Measurements from ENCODE around the gene DTX1. TPM values are rescaled to one million over a fixed set of nuclear protein-coding genes. Genes with fewer than 3 reads are reported as not detected.
"Not testable (repeated sequence)": the region's sequence is repeated elsewhere in the genome, so short reads cannot be mapped to it uniquely, and the experiment has no call there.

DTX1 gene
- total RNA-seq, 2 experiments from 2014 or later: 11.0 to 12.4 TPM

DNA sequence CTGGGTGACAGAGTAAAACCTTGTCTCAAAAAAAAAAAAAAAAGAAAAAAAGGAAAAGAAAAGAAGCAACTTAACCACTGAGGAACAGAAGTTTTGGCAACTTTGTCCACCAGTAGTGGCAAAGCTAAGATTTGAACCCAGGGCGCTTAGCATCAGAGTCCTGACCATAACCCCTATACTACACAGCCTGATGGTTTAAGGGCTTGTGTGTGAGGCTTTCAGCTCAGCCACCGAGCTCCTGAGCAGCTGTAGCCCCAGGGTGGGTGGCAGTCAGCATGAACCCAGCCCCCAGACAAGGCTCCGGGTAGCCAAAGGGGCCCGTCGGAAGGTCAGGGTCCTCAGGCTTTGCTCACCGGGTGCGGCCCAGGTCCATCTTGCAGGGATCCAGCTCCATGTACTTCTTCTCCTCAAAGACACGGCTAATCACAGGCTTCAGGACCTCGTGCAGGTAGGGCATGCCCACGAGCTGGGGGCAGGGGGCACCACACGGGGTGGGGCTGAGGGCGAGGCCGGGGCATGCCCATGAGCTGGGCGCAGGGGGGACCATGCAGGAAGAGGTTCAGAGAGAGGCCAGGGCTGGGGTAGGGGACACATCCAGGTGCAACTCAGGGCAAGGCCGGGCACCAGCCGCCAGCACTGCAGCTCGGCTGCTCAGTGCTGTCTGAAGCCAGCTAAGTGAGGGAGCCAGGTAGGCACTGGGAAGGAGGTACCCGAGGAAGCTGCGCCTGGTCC lies 58.1 kb downstream of the DTX1 start:
- CTCF ChIA-PET: interaction anchor here (0.6 to 0.8 kb wide), 2 partner anchors 19 to 39 kb away, joined by 3 to 4 read pairs; no protein-coding TSS in a partner anchor
- H3K27ac Mint-ChIP-seq: no peak overlapping the region
- intact Hi-C loops (cut with micrococcal nuclease): no loop called here

GRCh38 chr12:113115455-113116126 lies 59.1 kb downstream of the DTX1 start:
- Mint-ChIP-seq H3K36me3 (no peaks in the 10 kb centered on the region), H3K27me3 (no peaks in the 10 kb centered on the region), H3K4me1 (ENCODE audit: low read depth) (no peaks in the 10 kb centered on the region), H3K9me3 (no peaks in the 10 kb centered on the region), H3K4me3 (no peak overlapping the region), H3K27ac (no peak overlapping the region)
- intact Hi-C loops (cut with micrococcal nuclease): no loop called here
- CTCF ChIA-PET: no interaction called here
- DNase-seq: no peak
- POLR2A ChIA-PET: no interaction called here

More for the DNA sequence above, 58.1 kb downstream of the DTX1 start:
- Mint-ChIP-seq H3K36me3 (no peaks in the 10 kb centered on the region), H3K27me3 (no peaks in the 10 kb centered on the region), H3K4me1 (ENCODE audit: low read depth) (peaks cover 4% of the 10 kb centered on the region), H3K4me3 (no peak overlapping the region), H3K9me3 (no peaks in the 10 kb centered on the region)
- no peak for DNase-seq
- POLR2A ChIA-PET: no interaction called here

GRCh38 chr12:113116875-113117274 lies 60.3 kb downstream of the DTX1 start:
- Mint-ChIP-seq H3K4me1 (ENCODE audit: low read depth) (no peaks in the 10 kb centered on the region), H3K36me3 (no peaks in the 10 kb centered on the region), H3K4me3 (no peak overlapping the region), H3K9me3 (no peaks in the 10 kb centered on the region), H3K27ac (no peak overlapping the region), H3K27me3 (no peaks in the 10 kb centered on the region)
- ChIA-PET CTCF (interaction anchor here (1.4 kb wide), 1 partner anchor 19 kb away, joined by 4 read pairs; no protein-coding TSS in a partner anchor), POLR2A (no interaction called here)
- no peak for DNase-seq
- intact Hi-C loops (cut with micrococcal nuclease): no loop called here

DNA sequence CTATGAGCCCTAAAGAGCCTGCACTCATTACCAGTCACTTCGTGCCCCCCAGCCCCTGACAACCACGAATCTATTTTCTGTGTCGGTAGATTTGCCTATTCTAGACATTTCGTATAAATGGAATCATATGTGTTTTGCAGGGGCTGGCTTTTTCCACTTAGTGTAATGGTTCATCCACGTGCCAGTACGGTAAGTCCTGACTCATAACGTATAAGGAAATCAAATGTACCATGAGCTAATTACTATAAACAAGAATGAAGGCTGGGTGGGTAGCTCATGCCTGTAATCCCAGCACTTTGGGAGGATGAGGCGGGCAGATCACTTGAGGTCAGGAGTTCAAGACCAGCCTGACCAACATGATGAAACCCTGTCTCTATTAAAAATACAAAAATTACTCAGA lies 61.2 kb downstream of the DTX1 start:
- H3K27me3 Mint-ChIP-seq; H3K27ac Mint-ChIP-seq; POLR2A ChIA-PET; H3K36me3 Mint-ChIP-seq; H3K4me1 Mint-ChIP-seq (ENCODE audit: low read depth); H3K4me3 Mint-ChIP-seq; DNase-seq; H3K9me3 Mint-ChIP-seq; intact Hi-C loops (cut with micrococcal nuclease): not testable (repeated sequence)
- CTCF ChIA-PET: interaction anchor here (1.4 kb wide), 1 partner anchor 19 kb away, joined by 4 read pairs; no protein-coding TSS in a partner anchor

DNA sequence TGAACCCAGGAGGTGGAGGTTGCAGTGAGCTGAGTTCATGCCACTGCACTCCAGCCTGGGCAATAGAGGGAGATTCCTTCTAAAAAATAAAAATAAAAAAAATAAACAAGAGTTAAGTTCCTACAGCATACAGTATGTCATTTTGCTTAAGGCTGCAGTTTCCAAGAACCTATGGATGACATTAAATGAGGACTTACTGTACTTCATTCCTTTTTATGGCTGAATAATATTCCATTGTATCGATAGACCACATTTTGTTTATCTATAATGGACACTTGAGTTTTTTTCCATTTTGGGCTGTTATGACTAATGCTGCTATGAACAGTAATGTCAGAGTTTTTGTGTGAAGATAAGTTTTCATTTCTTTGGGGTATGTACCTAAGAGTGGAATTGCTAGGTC lies 61.6 kb downstream of the DTX1 start:
- ChIA-PET CTCF (interaction anchor here (1.4 kb wide), 1 partner anchor 20 kb away, joined by 4 read pairs; no protein-coding TSS in a partner anchor), POLR2A (no interaction called here)
- H3K27me3 Mint-ChIP-seq: no peaks in the 10 kb centered on the region
- peaks cover under 1% of the 10 kb centered on the region for H3K36me3 Mint-ChIP-seq
- intact Hi-C loops (cut with micrococcal nuclease): no loop called here
- no peak for DNase-seq
- no peak overlapping the region for H3K27ac Mint-ChIP-seq
- H3K4me1 Mint-ChIP-seq (ENCODE audit: low read depth): no peaks in the 10 kb centered on the region
- H3K4me3 Mint-ChIP-seq: no peak overlapping the region
- H3K9me3 Mint-ChIP-seq: peaks cover 4% of the 10 kb centered on the region

GRCh38 chr12:113119980-113120669 lies 63.6 kb downstream of the DTX1 start:
- H3K27ac Mint-ChIP-seq: no peak overlapping the region
- intact Hi-C loops (cut with micrococcal nuclease): no loop called here
- POLR2A ChIA-PET: no interaction called here
- CTCF ChIA-PET: interaction anchor here (0.8 to 1.5 kb wide), 5 partner anchors 32 to 127 kb away, joined by 4 to 6 read pairs (median 4); no protein-coding TSS in a partner anchor
- H3K4me1 Mint-ChIP-seq (ENCODE audit: low read depth): no peaks in the 10 kb centered on the region
- peaks cover 3% of the 10 kb centered on the region for H3K36me3 Mint-ChIP-seq
- no peak for DNase-seq
- H3K9me3 Mint-ChIP-seq: peaks cover 10% of the 10 kb centered on the region
- H3K4me3 Mint-ChIP-seq: no peak overlapping the region
- H3K27me3 Mint-ChIP-seq: no peaks in the 10 kb centered on the region

DNA sequence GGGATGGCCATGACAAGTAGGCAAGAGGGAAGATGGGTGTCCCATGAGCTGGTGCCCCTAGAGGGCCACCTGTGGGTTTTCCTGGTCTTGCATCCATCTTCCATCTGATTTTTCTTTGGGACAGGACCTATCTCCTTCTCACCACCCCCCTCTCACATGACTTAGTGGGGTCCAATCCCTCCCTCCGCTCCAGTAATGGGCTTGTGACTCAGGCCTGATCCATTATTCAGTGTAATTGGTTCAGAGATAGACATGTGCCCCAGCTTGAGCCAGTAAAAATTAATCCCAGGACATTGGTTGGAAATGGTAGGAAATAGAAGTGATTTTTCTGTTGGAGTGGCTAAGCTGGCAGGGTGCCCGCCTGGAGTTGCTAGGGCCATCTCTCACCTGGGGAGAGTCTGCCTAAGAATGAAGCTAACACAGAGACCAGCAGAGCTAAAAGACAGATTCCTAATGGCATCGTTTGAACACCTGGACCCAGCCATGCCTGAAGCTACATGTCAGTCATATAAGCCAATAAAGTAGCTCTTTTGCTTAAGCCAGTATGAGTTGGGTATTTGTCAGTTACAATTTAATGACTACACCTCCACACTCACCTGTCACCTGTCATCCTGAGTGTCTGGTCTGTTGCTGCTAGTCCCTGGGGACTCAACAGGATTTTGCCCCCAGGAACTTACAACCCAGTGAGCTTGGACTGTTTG lies 64.3 kb downstream of the DTX1 start:
- peaks cover 3% of the 10 kb centered on the region for H3K36me3 Mint-ChIP-seq
- no peaks in the 10 kb centered on the region for H3K27me3 Mint-ChIP-seq
- peaks cover 10% of the 10 kb centered on the region for H3K9me3 Mint-ChIP-seq
- no peak overlapping the region for H3K4me3 Mint-ChIP-seq
- ChIA-PET POLR2A (no interaction called here), CTCF (interaction anchor here (0.8 to 1.5 kb wide), 5 partner anchors 32 to 128 kb away, joined by 4 to 6 read pairs (median 4); no protein-coding TSS in a partner anchor)
- intact Hi-C loops (cut with micrococcal nuclease): no loop called here
- no peaks in the 10 kb centered on the region for H3K4me1 Mint-ChIP-seq (ENCODE audit: low read depth)
- DNase-seq: no peak
- no peak overlapping the region for H3K27ac Mint-ChIP-seq

DNA sequence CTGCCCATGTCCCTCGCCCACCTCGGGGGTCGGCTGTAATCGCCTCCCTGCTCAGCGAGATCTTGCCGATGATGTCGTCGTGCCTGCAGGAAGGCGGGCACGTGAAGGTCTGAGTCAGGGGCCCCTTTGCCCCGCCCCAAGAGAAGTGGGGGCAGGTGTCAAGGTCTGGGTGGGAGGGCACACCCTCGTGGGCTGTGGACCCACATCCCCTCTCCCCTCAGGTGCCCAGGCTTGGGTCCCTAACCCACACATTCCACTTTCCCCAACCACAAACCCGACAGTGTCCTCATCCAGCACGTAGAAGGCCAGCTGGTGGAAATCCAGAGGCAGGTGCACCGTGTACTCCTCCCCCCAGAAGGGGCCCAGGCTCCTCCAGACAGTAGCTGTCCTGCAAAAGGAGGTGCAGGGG lies 71.3 kb downstream of the DTX1 start:
- peaks cover 3% of the 10 kb centered on the region for H3K36me3 Mint-ChIP-seq
- H3K27ac Mint-ChIP-seq: no peak overlapping the region
- intact Hi-C loops (cut with micrococcal nuclease): no loop called here
- POLR2A ChIA-PET: no interaction called here
- CTCF ChIA-PET: no interaction called here
- H3K9me3 Mint-ChIP-seq: peaks cover 8% of the 10 kb centered on the region
- no peaks in the 10 kb centered on the region for H3K27me3 Mint-ChIP-seq
- no peak for DNase-seq
- no peaks in the 10 kb centered on the region for H3K4me1 Mint-ChIP-seq (ENCODE audit: low read depth)
- no peak overlapping the region for H3K4me3 Mint-ChIP-seq

GRCh38 chr12:113128802-113129663 lies 72.5 kb downstream of the DTX1 start:
- Mint-ChIP-seq H3K4me1 (ENCODE audit: low read depth) (no peaks in the 10 kb centered on the region), H3K4me3 (no peak overlapping the region), H3K9me3 (peaks cover 2% of the 10 kb centered on the region), H3K27ac (no peak overlapping the region), H3K36me3 (no peaks in the 10 kb centered on the region), H3K27me3 (no peaks in the 10 kb centered on the region)
- DNase-seq: no peak
- intact Hi-C loops (cut with micrococcal nuclease): no loop called here
- POLR2A ChIA-PET: no interaction called here
- CTCF ChIA-PET: no interaction called here

DNA sequence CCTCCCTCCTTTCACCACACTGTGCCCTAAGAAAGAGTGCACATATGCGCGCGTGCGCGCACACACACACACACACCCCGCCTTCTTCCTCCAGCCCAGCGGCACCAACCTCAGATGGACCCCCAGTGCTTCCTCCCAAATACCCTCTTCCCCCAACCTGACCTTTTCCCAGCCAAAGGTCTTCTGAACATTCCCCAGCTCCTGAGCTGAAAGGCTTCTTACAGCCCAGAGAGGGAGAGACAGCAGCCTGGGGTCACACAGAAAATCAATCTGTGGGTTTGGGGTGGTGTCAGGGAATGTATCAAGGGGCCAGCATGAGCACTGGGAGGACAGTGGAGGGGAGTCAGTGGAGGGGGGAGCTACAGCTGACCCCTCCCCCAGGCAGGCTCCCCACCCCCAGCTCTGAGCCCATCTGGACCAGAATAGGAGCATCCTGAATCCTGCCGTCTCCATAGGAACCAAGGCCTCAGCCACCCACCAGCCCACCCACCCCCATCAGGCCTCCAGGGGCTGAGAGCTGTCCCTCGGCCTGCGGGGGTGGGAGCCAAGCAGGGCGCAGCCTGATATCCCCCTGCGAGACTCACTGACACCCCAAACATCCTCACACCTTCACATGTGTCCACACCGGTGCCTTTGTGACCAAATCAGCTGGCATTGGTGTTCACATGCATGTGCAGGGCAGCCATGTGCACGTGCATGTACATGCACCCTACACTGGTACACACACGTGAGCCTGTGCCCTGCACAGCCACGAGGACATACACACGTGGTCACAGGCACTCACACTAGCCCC lies 73.3 kb downstream of the DTX1 start:
- H3K4me1 Mint-ChIP-seq (ENCODE audit: low read depth): peaks cover 1% of the 10 kb centered on the region
- H3K9me3 Mint-ChIP-seq: no peaks in the 10 kb centered on the region
- H3K27ac Mint-ChIP-seq: no peak overlapping the region
- no peaks in the 10 kb centered on the region for H3K36me3 Mint-ChIP-seq
- peaks cover 1% of the 10 kb centered on the region for H3K27me3 Mint-ChIP-seq
- intact Hi-C loops (cut with micrococcal nuclease): no loop called here
- DNase-seq: no peak
- H3K4me3 Mint-ChIP-seq: no peak overlapping the region
- ChIA-PET POLR2A (no interaction called here), CTCF (interaction anchor here (1.2 kb wide), 1 partner anchor 45 kb away, joined by 3 read pairs; no protein-coding TSS in a partner anchor)
